GM21447 (cell line): Measurements from ENCODE around the gene PET100.

Experiments used
- ATAC-seq: cut with Tn5 transposase; IDR thresholded peaks from one replicate; pipeline ENCODE4 v1.9.1; 2021; ENCODE audit not compliant: unreplicated experiment

Gene PET100

GRCh38 chr19:7678971-7679751 is 49.6 kb downstream of the PET100 start:
- ATAC-seq: no peak

- ATAC-seq: no peak
Measured at GRCh38 chr19:7679771-7680605, 50.4 kb downstream of the PET100 start.

GRCh38 chr19:7680606-7681339 is 51.2 kb downstream of the PET100 start, which contains the start of gene TRAPPC5:
TRAPPC5 (plus strand) TSS chr19:7680833; CDS start chr19:7682254, 1,421 bp downstream.
- no peak for ATAC-seq
